NB4 (cell line): ENCODE results near the gene NELL2.

Experiments
- DNase-seq: peaks from one replicate; pipeline ENCODE4 v3.0.0; 2010; ENCODE audit warnings: low read depth
- H3K4me3 ChIP-seq: one replicate; pipeline ENCODE4 v1.5.1; 2011; ENCODE audit warnings: mild to moderate bottlenecking, low read depth, low read length, moderate library complexity
- MYC ChIP-seq: IDR thresholded peaks from 2 replicates; pipeline ENCODE4 v1.6.1; 2011; ENCODE audit warnings: low read depth, low read length
- POLR2A ChIP-seq: IDR thresholded peaks from 2 replicates; pipeline ENCODE4 v1.6.1; 2011; ENCODE audit warnings: mild to moderate bottlenecking; ENCODE audit not compliant: insufficient read length; ENCODE audit errors: extremely low read depth
- TF ChIP-seq, protein P1 (sequence below): IDR thresholded peaks from one replicate; pipeline ENCODE4 v1.5.1; 2012; ENCODE audit warnings: low read depth, low read length
- TF ChIP-seq, protein P2 (sequence below): IDR thresholded peaks from 2 replicates; pipeline ENCODE4 v1.6.1; 2011; ENCODE audit warnings: low read depth, low read length

NELL2 gene

DNA sequence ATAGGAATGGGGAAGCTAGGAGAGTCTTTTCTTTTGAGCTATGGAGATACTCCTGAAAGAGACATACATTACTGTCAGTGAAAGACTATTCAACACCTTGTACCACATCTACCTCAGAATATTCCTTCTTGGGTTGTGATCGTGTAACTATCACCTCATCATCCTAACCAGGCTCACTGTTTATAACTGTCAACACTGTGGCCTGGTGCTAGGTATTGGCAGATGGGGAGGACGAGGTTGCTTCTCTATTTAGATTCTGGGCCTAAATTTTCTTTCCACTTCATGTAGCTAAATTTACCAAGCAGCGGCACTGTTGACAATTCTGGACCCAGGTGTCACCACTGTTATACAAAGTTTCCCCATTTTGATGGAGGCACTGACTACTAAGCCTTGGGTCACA, 354.4 kb downstream of the NELL2 start:
- H3K4me3 ChIP-seq, result no peak overlapping the region
- DNase-seq, result no peak
- TF ChIP-seq POLR2A (no peak), MYC (no peak)
- TF ChIP-seq, protein P1, sequence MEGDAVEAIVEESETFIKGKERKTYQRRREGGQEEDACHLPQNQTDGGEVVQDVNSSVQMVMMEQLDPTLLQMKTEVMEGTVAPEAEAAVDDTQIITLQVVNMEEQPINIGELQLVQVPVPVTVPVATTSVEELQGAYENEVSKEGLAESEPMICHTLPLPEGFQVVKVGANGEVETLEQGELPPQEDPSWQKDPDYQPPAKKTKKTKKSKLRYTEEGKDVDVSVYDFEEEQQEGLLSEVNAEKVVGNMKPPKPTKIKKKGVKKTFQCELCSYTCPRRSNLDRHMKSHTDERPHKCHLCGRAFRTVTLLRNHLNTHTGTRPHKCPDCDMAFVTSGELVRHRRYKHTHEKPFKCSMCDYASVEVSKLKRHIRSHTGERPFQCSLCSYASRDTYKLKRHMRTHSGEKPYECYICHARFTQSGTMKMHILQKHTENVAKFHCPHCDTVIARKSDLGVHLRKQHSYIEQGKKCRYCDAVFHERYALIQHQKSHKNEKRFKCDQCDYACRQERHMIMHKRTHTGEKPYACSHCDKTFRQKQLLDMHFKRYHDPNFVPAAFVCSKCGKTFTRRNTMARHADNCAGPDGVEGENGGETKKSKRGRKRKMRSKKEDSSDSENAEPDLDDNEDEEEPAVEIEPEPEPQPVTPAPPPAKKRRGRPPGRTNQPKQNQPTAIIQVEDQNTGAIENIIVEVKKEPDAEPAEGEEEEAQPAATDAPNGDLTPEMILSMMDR, result no peak
- TF ChIP-seq, protein P2, sequence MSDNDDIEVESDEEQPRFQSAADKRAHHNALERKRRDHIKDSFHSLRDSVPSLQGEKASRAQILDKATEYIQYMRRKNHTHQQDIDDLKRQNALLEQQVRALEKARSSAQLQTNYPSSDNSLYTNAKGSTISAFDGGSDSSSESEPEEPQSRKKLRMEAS, result no peak

GRCh38 chr12:44519931-44520330, 356.2 kb downstream of the NELL2 start:
- no peak overlapping the region for H3K4me3 ChIP-seq
- no peak for DNase-seq
- no peak for TF ChIP-seq MYC
- TF ChIP-seq POLR2A, result no peak
- TF ChIP-seq, protein P2, result no peak
- TF ChIP-seq, protein P1, result no peak

DNA sequence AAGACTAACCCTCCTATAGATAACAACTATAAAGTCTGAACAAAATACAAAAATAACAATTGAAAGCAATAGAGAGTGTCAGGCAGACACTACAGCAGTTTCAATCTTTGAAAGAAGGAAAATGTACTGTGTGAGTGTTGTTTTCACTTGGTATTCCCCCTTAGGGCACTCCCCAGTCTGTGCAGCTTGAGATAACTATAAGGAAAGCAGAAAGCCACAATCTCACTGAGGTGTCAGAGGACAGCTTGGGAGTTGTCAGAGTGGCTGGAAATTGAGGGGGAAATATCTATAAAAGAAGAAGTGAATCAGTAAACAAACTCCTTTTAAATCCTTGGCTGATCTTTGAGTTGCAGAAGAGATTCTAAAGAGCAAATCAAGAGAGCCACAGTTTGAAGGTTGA, 364.8 kb downstream of the NELL2 start:
- no peak overlapping the region for H3K4me3 ChIP-seq
- TF ChIP-seq, protein P2, result no peak
- TF ChIP-seq, protein P1, result no peak
- TF ChIP-seq POLR2A (no peak), MYC (no peak)
- DNase-seq, result no peak

DNA sequence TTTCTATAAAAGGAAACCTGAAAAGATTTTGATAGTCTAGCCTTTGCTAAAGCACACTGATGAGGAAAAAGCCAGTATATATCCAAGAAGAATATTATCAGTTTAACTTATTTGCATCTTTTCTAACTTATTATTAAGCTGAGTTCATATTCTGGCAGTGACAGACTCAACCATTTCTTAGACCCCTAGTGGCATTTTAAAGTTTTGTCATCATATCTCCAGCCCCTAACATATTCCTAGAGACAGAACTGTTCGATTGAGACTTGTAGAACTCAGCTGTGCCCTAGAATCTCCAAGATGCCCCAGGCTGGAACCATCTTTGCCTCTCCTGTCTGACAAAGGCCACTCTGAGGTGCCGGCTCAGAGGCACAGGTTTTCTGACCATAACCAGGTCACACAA, 365.6 kb downstream of the NELL2 start:
- TF ChIP-seq MYC (no peak), POLR2A (no peak)
- TF ChIP-seq, protein P1, result no peak
- TF ChIP-seq, protein P2, result no peak
- DNase-seq, result no peak
- no peak overlapping the region for H3K4me3 ChIP-seq

GRCh38 chr12:44510076-44510475, 366.0 kb downstream of the NELL2 start:
- H3K4me3 ChIP-seq, result no peak overlapping the region
- DNase-seq, result no peak
- TF ChIP-seq POLR2A, result no peak
- no peak for TF ChIP-seq MYC
- TF ChIP-seq, protein P1, result no peak
- TF ChIP-seq, protein P2, result no peak

DNA sequence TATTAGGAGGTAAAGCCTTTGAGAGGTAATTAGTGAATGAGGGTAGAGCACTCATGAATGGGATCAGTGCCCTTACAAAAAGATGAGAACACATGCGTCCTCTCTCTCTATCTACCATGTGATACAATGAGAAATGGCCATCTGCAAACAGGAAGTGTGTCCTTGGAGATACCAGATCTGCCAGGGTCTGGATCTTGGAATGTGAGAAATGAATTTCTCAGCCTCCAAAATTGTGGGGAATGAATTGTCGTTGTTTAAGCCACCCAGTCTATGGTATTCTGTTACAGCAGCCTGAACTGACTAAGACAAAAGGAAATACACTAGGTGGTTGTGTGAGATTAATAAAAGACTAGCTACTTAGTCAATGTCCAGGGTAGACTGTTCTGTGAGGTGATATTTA, 366.6 kb downstream of the NELL2 start:
- H3K4me3 ChIP-seq, result no peak overlapping the region
- TF ChIP-seq POLR2A (no peak), MYC (no peak)
- TF ChIP-seq, protein P1, result no peak
- TF ChIP-seq, protein P2, result no peak
- no peak for DNase-seq
